CD4-positive, alpha-beta T cell (primary cell): ENCODE measurements around the gene ZC3HAV1. TPM values are rescaled to one million over a fixed set of nuclear protein-coding genes. Genes with fewer than 3 reads are reported as not detected.
"Not testable (repeated sequence)": the region's sequence is repeated elsewhere in the genome, so short reads cannot be mapped to it uniquely, and the experiment has no call there.

Experiments
- ATAC-seq: fragments of 200-7000 bp; cut with Tn5 transposase; one replicate; pipeline ENCODE4 v1.10.0; 2022; ENCODE audit warnings: mild to moderate bottlenecking; ENCODE audit not compliant: poor library complexity
- CTCF ChIA-PET: fragments of 350-600 bp; sonication (Branson Sonifier 250); formaldehyde crosslinking; loops from one replicate; lab custom pipeline; 2021; ENCODE audit warnings: antibody characterized with exemption, inconsistent platforms; lab: Charles Lee
- POLR2A ChIA-PET: fragments of 350-600 bp; sonication (Branson Sonifier 250); formaldehyde crosslinking; loops from one replicate; lab custom pipeline; 2021; ENCODE audit warnings: antibody characterized with exemption, inconsistent platforms; lab: Charles Lee
- DNase-seq, 14 experiments: peaks; one replicate each; pipeline ENCODE4 v3.0.0-alpha.2; 2013 to 2020; ENCODE audit warnings: mixed read lengths in 2 of 14
- H3K27ac ChIP-seq, 2 donors: one replicate each; pipeline versions ENCODE4 v1.5.1 to v1.7.0; 2013; ENCODE audit warnings: low read length in 2 of 2, low read depth in 1 of 2, mild to moderate bottlenecking in 1 of 2
- H3K27me3 ChIP-seq, 2 experiments: 1 replicate in 1 of 2; 2 replicates in 1 of 2; pipeline versions ENCODE4 v1.6.1 to v1.7.0; 2013; ENCODE audit warnings: low read length in 2 of 2, control low read depth in 1 of 2, mild to moderate bottlenecking in 1 of 2, moderate library complexity in 1 of 2; ENCODE audit not compliant: insufficient read depth in 2 of 2, control insufficient read depth in 1 of 2
- H3K36me3 ChIP-seq: one replicate; pipeline ENCODE4 v1.6.1; 2013; ENCODE audit warnings: low read length, control low read depth; ENCODE audit not compliant: insufficient read depth
- H3K4me1 ChIP-seq: one replicate; pipeline ENCODE4 v1.6.1; 2013; ENCODE audit warnings: low read length, control low read depth; ENCODE audit not compliant: insufficient read depth
- H3K4me3 ChIP-seq: one replicate; pipeline ENCODE4 v1.5.1; 2013; ENCODE audit warnings: mild to moderate bottlenecking, low read length, moderate library complexity
- H3K9me3 ChIP-seq, 2 experiments: 1 replicate in 1 of 2; 2 replicates in 1 of 2; pipeline versions ENCODE4 v1.6.1 to v1.7.0; 2013; ENCODE audit warnings: low read length in 2 of 2, mild to moderate bottlenecking in 2 of 2, control low read depth in 1 of 2, moderate library complexity in 1 of 2; ENCODE audit not compliant: control insufficient read depth in 1 of 2, insufficient read depth in 1 of 2
- H3K27ac Mint-ChIP-seq: one replicate; pipeline ENCODE4 v1.8.0; 2020; ENCODE audit warnings: mixed read lengths
- H3K27me3 Mint-ChIP-seq: one replicate; pipeline ENCODE4 v1.8.0; 2021; ENCODE audit warnings: mixed read lengths
- H3K36me3 Mint-ChIP-seq: one replicate; pipeline ENCODE4 v1.8.0; 2021; ENCODE audit warnings: low read depth, mixed read lengths
- H3K4me1 Mint-ChIP-seq: one replicate; pipeline ENCODE4 v1.8.0; 2021; ENCODE audit warnings: low read depth, mixed read lengths
- H3K4me3 Mint-ChIP-seq: one replicate; pipeline ENCODE4 v1.8.0; 2020; ENCODE audit warnings: mild to moderate bottlenecking, mixed read lengths
- H3K9me3 Mint-ChIP-seq: one replicate; pipeline ENCODE4 v1.8.0; 2020; ENCODE audit warnings: mixed read lengths
- CTCF ChIP-seq: fragments of 200-600 bp; IDR thresholded peaks from one replicate; pipeline ENCODE4 v1.8.0; 2022; ENCODE audit warnings: antibody characterized with exemption, mild to moderate bottlenecking
- intact Hi-C, 2 experiments: fragments of 100-400 bp; cut with DNase I in 1 of 2; cut with micrococcal nuclease in 1 of 2; formaldehyde crosslinking; loops; one replicate each; pipeline versions ENCODE4 v1.15.1 to v1.9.0; 2023 to 2025; cut with DNase I, micrococcal nuclease
- total RNA-seq, 174 experiments: library from RNA in 2 of 174; stranded (reverse) in 2 of 174; gene quantifications; one replicate each; pipeline ENCODE4 v1.2.3 and lab custom pipeline; 2021 to 2026

ZC3HAV1 gene
- total RNA-seq, 2 experiments from 2014 or later, result 169 to 178 TPM

GRCh38 chr7:139078911-139079310, 30.6 kb downstream of the ZC3HAV1 start:
- H3K9me3 ChIP-seq, result no peaks in the 10 kb centered on the region
- CTCF ChIA-PET, result interaction anchor here (1.3 kb wide), 1 partner anchor 16 kb away, joined by 4 read pairs; no protein-coding TSS in a partner anchor
- no peak for TF ChIP-seq CTCF
- H3K27me3 ChIP-seq, result no peaks in the 10 kb centered on the region
- Mint-ChIP-seq H3K4me1 (peaks cover 75% of the 10 kb centered on the region), H3K27me3 (no peaks in the 10 kb centered on the region), H3K4me3 (peak overlapping the region; percentile 48), H3K27ac (peak overlapping the region; percentile 76), H3K9me3 (no peaks in the 10 kb centered on the region), H3K36me3 (peaks cover 98% of the 10 kb centered on the region)
- DNase-seq (no peak), ATAC-seq (no peak)
- peak overlapping the region; percentile 40 for H3K27ac ChIP-seq
- H3K36me3 ChIP-seq, result peaks cover 99% of the 10 kb centered on the region
- intact Hi-C loops, result loop anchor here in 1 of 2 experiments (5.0 kb wide), 2 partner anchors 33 to 192 kb away; no protein-coding TSS in a partner anchor
- POLR2A ChIA-PET, result interaction anchor here (1.2 to 6.2 kb wide), 3 partner anchors 16 to 25 kb away, joined by 3 to 60 read pairs (median 26); no protein-coding TSS in a partner anchor
- peaks cover 66% of the 10 kb centered on the region for H3K4me1 ChIP-seq
- H3K4me3 ChIP-seq, result no peak overlapping the region

GRCh38 chr7:139078399-139078798, 31.1 kb downstream of the ZC3HAV1 start:
- peaks cover 98% of the 10 kb centered on the region for H3K36me3 Mint-ChIP-seq
- H3K4me3 ChIP-seq, result no peak overlapping the region
- H3K9me3 ChIP-seq, result no peaks in the 10 kb centered on the region
- ChIA-PET POLR2A (interaction anchor here (1.2 to 6.2 kb wide), 3 partner anchors 16 to 25 kb away, joined by 3 to 60 read pairs (median 26); no protein-coding TSS in a partner anchor), CTCF (interaction anchor here (1.3 kb wide), 1 partner anchor 17 kb away, joined by 4 read pairs; no protein-coding TSS in a partner anchor)
- no peak for ATAC-seq
- no peaks in the 10 kb centered on the region for H3K9me3 Mint-ChIP-seq
- no peaks in the 10 kb centered on the region for H3K27me3 ChIP-seq
- peaks cover 66% of the 10 kb centered on the region for H3K4me1 ChIP-seq
- H3K27ac ChIP-seq, result peak overlapping the region; percentile 20 to 40
- no peaks in the 10 kb centered on the region for H3K27me3 Mint-ChIP-seq
- H3K36me3 ChIP-seq, result peaks cover 99% of the 10 kb centered on the region
- peak overlapping the region; percentile 34 for H3K4me3 Mint-ChIP-seq
- peaks cover 75% of the 10 kb centered on the region for H3K4me1 Mint-ChIP-seq
- H3K27ac Mint-ChIP-seq, result peak overlapping the region; percentile 76
- no peak for DNase-seq
- no peak for TF ChIP-seq CTCF
- intact Hi-C loops, result loop anchor here in 1 of 2 experiments (5.0 kb wide), 2 partner anchors 34 to 191 kb away; no protein-coding TSS in a partner anchor

- intact Hi-C loops, result loop anchor here in 1 of 2 experiments (5.0 kb wide), 2 partner anchors 35 to 190 kb away; no protein-coding TSS in a partner anchor
- not testable (repeated sequence) for ATAC-seq, H3K27me3 ChIP-seq, H3K4me3 Mint-ChIP-seq, H3K9me3 ChIP-seq, H3K4me3 ChIP-seq, DNase-seq, H3K27me3 Mint-ChIP-seq, H3K9me3 Mint-ChIP-seq
- Mint-ChIP-seq H3K36me3 (peaks cover 98% of the 10 kb centered on the region), H3K4me1 (peaks cover 73% of the 10 kb centered on the region), H3K27ac (peak overlapping the region; percentile 76)
- CTCF ChIA-PET, result interaction anchor here (1.0 to 1.3 kb wide), 2 partner anchors 17 to 50 kb away, joined by 3 to 4 read pairs; no protein-coding TSS in a partner anchor
- Histone ChIP-seq H3K4me1 (peaks cover 69% of the 10 kb centered on the region), H3K36me3 (peaks cover 99% of the 10 kb centered on the region), H3K27ac (peak overlapping the region in 1 of 2 donors; percentile 4)
- POLR2A ChIA-PET, result interaction anchor here (4.5 to 6.2 kb wide), 2 partner anchors 17 to 26 kb away, joined by 26 to 60 read pairs; no protein-coding TSS in a partner anchor
Measured at GRCh38 chr7:139077706-139078105, 31.8 kb downstream of the ZC3HAV1 start.
